ENCODE measurements around the gene PLOD1. TPM values are rescaled to one million over a fixed set of nuclear protein-coding genes. Genes with fewer than 3 reads are reported as not detected.

The PLOD1 gene
- total and polyA plus RNA-seq, 2 experiments from 2014 or later = 22.4 to 62.9 TPM

DNA sequence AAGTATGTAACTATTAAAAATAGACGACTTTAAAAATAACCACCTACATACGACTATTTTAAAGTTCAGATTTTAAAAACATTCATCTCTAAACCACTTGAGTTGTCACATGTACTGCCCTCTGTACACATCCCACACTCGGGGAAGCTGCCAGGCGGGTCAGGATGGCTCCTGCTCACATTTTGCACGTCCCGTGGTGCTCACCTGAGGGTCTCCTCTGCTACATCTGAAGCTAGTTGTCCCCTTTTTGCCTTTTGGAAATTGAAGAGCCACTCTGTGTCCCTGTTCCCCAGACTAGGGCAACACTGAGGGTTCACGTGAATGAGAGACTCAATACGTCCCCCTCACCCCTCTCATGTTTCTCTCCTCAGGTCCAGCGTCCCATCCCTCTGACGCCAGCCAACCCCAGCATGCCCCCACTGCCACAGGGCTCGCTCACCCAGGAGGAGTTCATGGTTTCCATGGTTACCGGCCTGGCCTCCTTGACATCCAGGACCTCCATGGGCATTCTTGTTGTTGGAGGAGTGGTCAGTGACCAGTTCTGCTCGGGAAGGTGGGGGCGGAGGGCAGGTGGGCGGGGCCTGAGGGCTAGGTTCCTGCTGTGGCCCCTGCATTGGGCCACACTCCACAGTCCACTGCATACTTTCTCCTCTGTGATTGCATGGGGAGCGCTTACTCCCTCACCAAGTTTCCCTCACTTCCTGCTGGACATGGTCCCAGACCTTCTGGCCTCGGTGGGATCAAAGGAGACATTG lies 71.8 kb downstream of the PLOD1 start (continued):
- TF ChIP-seq EZH2phosphoT487 (IDR thresholded peaks at IDR 0.05; ENCODE audit: unreplicated experiment) (no peak), ZNF114 (CRISPR knock-in tag; IDR thresholded peaks at IDR 0.05) (no peak), REST (IDR thresholded peaks at IDR 0.05; ENCODE audit: unreplicated experiment) (no peak), STAT1 (IDR thresholded peaks at IDR 0.05; ENCODE audit: unreplicated experiment) (no peak), NANOG (IDR thresholded peaks at IDR 0.05; ENCODE audit: borderline replicate concordance) (no peak)
- TF ChIP-seq, protein P1, sequence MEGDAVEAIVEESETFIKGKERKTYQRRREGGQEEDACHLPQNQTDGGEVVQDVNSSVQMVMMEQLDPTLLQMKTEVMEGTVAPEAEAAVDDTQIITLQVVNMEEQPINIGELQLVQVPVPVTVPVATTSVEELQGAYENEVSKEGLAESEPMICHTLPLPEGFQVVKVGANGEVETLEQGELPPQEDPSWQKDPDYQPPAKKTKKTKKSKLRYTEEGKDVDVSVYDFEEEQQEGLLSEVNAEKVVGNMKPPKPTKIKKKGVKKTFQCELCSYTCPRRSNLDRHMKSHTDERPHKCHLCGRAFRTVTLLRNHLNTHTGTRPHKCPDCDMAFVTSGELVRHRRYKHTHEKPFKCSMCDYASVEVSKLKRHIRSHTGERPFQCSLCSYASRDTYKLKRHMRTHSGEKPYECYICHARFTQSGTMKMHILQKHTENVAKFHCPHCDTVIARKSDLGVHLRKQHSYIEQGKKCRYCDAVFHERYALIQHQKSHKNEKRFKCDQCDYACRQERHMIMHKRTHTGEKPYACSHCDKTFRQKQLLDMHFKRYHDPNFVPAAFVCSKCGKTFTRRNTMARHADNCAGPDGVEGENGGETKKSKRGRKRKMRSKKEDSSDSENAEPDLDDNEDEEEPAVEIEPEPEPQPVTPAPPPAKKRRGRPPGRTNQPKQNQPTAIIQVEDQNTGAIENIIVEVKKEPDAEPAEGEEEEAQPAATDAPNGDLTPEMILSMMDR (conservative IDR thresholded peaks at IDR 0.05; ENCODE audit: low read depth in 2 of 2) = no peak
- TF ChIP-seq, protein P2, sequence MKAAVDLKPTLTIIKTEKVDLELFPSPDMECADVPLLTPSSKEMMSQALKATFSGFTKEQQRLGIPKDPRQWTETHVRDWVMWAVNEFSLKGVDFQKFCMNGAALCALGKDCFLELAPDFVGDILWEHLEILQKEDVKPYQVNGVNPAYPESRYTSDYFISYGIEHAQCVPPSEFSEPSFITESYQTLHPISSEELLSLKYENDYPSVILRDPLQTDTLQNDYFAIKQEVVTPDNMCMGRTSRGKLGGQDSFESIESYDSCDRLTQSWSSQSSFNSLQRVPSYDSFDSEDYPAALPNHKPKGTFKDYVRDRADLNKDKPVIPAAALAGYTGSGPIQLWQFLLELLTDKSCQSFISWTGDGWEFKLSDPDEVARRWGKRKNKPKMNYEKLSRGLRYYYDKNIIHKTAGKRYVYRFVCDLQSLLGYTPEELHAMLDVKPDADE (IDR thresholded peaks at IDR 0.05) = no peak

- no peaks in the 10 kb centered on the region; the same call in 1 of the 2 replicates for H4K20me1 ChIP-seq (replicated peaks; ENCODE audit: insufficient read depth)
- peaks cover 97% of the 10 kb centered on the region for H3K36me3 Mint-ChIP-seq (ENCODE audit: low read depth)
- TF ChIP-seq STAT1 (IDR thresholded peaks at IDR 0.05; ENCODE audit: unreplicated experiment) (no peak), ZNF114 (CRISPR knock-in tag; IDR thresholded peaks at IDR 0.05) (no peak), CREB1 (CRISPR knock-in tag; IDR thresholded peaks at IDR 0.05; ENCODE audit: low read depth) (no peak), ZNF331 (CRISPR knock-in tag; IDR thresholded peaks at IDR 0.05; ENCODE audit: low read depth) (no peak), JUNB (IDR thresholded peaks at IDR 0.05; ENCODE audit: unreplicated experiment) (no peak), POLR2AphosphoS5 (IDR thresholded peaks at IDR 0.05; ENCODE audit: low read depth) (no peak), EZH2phosphoT487 (IDR thresholded peaks at IDR 0.05; ENCODE audit: unreplicated experiment) (no peak)
- TF ChIP-seq, protein P3, sequence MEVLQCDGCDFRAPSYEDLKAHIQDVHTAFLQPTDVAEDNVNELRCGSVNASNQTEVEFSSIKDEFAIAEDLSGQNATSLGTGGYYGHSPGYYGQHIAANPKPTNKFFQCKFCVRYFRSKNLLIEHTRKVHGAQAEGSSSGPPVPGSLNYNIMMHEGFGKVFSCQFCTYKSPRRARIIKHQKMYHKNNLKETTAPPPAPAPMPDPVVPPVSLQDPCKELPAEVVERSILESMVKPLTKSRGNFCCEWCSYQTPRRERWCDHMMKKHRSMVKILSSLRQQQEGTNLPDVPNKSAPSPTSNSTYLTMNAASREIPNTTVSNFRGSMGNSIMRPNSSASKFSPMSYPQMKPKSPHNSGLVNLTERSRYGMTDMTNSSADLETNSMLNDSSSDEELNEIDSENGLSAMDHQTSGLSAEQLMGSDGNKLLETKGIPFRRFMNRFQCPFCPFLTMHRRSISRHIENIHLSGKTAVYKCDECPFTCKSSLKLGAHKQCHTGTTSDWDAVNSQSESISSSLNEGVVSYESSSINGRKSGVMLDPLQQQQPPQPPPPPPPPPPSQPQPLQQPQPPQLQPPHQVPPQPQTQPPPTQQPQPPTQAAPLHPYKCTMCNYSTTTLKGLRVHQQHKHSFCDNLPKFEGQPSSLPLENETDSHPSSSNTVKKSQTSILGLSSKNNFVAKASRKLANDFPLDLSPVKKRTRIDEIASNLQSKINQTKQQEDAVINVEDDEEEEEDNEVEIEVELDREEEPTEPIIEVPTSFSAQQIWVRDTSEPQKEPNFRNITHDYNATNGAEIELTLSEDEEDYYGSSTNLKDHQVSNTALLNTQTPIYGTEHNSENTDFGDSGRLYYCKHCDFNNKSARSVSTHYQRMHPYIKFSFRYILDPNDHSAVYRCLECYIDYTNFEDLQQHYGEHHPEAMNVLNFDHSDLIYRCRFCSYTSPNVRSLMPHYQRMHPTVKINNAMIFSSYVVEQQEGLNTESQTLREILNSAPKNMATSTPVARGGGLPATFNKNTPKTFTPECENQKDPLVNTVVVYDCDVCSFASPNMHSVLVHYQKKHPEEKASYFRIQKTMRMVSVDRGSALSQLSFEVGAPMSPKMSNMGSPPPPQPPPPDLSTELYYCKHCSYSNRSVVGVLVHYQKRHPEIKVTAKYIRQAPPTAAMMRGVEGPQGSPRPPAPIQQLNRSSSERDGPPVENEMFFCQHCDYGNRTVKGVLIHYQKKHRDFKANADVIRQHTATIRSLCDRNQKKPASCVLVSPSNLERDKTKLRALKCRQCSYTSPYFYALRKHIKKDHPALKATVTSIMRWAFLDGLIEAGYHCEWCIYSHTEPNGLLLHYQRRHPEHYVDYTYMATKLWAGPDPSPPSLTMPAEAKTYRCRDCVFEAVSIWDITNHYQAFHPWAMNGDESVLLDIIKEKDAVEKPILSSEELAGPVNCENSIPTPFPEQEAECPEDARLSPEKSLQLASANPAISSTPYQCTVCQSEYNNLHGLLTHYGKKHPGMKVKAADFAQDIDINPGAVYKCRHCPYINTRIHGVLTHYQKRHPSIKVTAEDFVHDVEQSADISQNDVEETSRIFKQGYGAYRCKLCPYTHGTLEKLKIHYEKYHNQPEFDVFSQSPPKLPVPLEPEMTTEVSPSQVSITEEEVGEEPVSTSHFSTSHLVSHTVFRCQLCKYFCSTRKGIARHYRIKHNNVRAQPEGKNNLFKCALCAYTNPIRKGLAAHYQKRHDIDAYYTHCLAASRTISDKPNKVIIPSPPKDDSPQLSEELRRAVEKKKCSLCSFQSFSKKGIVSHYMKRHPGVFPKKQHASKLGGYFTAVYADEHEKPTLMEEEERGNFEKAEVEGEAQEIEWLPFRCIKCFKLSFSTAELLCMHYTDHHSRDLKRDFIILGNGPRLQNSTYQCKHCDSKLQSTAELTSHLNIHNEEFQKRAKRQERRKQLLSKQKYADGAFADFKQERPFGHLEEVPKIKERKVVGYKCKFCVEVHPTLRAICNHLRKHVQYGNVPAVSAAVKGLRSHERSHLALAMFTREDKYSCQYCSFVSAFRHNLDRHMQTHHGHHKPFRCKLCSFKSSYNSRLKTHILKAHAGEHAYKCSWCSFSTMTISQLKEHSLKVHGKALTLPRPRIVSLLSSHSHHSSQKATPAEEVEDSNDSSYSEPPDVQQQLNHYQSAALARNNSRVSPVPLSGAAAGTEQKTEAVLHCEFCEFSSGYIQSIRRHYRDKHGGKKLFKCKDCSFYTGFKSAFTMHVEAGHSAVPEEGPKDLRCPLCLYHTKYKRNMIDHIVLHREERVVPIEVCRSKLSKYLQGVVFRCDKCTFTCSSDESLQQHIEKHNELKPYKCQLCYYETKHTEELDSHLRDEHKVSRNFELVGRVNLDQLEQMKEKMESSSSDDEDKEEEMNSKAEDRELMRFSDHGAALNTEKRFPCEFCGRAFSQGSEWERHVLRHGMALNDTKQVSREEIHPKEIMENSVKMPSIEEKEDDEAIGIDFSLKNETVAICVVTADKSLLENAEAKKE (CRISPR knock-in tag; IDR thresholded peaks at IDR 0.05) = no peak
Observed at GRCh38 chr1:12007204-12007603, 72.7 kb downstream of the PLOD1 start.

More at GRCh38 chr1:12007204-12007603, 72.7 kb downstream of the PLOD1 start:
- Histone ChIP-seq H3K79me2 (replicated peaks; ENCODE audit: insufficient read depth) (no peaks in the 10 kb centered on the region), H3K27me3 (ENCODE audit: insufficient read depth) (no peaks in the 10 kb centered on the region), H3K4me2 (no peak overlapping the region), H2AFZ (no peak overlapping the region), H3F3A (replicated peaks; ENCODE audit: low read depth) (no peaks in the 10 kb centered on the region; the same call in 1 of the 2 replicates), H3K9me2 (ENCODE audit: insufficient read depth) (no peaks in the 10 kb centered on the region), H3K4me3 (no peak overlapping the region), H3K36me3 (ENCODE audit: insufficient read depth) (peaks cover 46% of the 10 kb centered on the region), H3K27ac (ENCODE audit: low read depth) (no peak overlapping the region), H3K4me1 (ENCODE audit: insufficient read depth) (no peaks in the 10 kb centered on the region)
- H3K9me3 Mint-ChIP-seq = peaks cover 3% of the 10 kb centered on the region; the same call in 2 of the 3 replicates
- no peak overlapping the region for H3K4me3 Mint-ChIP-seq
- ATAC-seq = no peak
- H3K27ac Mint-ChIP-seq = no peak overlapping the region
- peaks cover 7% of the 10 kb centered on the region for H3K27me3 Mint-ChIP-seq (ENCODE audit: insufficient read depth, low read depth, poor library complexity)
- H3K4me1 Mint-ChIP-seq = no peaks in the 10 kb centered on the region
- no peak for DNase-seq (ENCODE audit: low spot score)
